HG03354 (cell line): ENCODE results near the gene KCNN1.
A peak's percentile ranks its signal among the peaks of the same experiment; 100 is the strongest.
"Not testable (repeated sequence)": the region's sequence is repeated elsewhere in the genome, so short reads cannot be mapped to it uniquely, and the experiment has no call there.

ENCODE experiments used
- ATAC-seq: cut with Tn5 transposase; IDR thresholded peaks from one replicate; pipeline ENCODE4 v1.9.1; 2021; ENCODE audit warnings: mild to moderate bottlenecking; ENCODE audit not compliant: unreplicated experiment, poor library complexity, severe bottlenecking

KCNN1 gene

GRCh38 chr19:17966550-17967256 is at the start of gene KCNN1:
Gene KCNN1, plus strand, starts transcription at chr19:17967107. Its CDS starts 6,782 bp downstream, at chr19:17973889.
- ATAC-seq: no peak

GRCh38 chr19:17918151-17918550 is 48.8 kb upstream of the KCNN1 start:
- ATAC-seq: not testable (repeated sequence)

- not testable (repeated sequence) for ATAC-seq
Measured at GRCh38 chr19:17919122-17919521, 47.8 kb upstream of the KCNN1 start.

GRCh38 chr19:17920527-17920926 is 46.4 kb upstream of the KCNN1 start:
- ATAC-seq: no peak

- no peak for ATAC-seq
Measured at GRCh38 chr19:17922138-17922537, 44.8 kb upstream of the KCNN1 start.

GRCh38 chr19:17926044-17926443 is 40.9 kb upstream of the KCNN1 start:
- no peak for ATAC-seq

- no peak for ATAC-seq
Measured at GRCh38 chr19:17929056-17929455, 37.9 kb upstream of the KCNN1 start.

- ATAC-seq: no peak
Measured at GRCh38 chr19:17931532-17932191, 35.2 kb upstream of the KCNN1 start.

GRCh38 chr19:17932485-17933338 is 34.2 kb upstream of the KCNN1 start, which contains the start of gene CCDC124:
Gene CCDC124, plus strand, starts transcription at chr19:17933015. Its CDS starts 3,406 bp downstream, at chr19:17936421.
- peak; percentile 83 for ATAC-seq

GRCh38 chr19:17933414-17934129 is 33.3 kb upstream of the KCNN1 start:
- ATAC-seq: no peak

- no peak for ATAC-seq
Measured at GRCh38 chr19:17936379-17936778, 30.5 kb upstream of the KCNN1 start.

- ATAC-seq: no peak
Measured at GRCh38 chr19:17937371-17937900, 29.5 kb upstream of the KCNN1 start.

- no peak for ATAC-seq
Measured at GRCh38 chr19:17938092-17938845, 28.6 kb upstream of the KCNN1 start.

- no peak for ATAC-seq
Measured at GRCh38 chr19:17942181-17942580, 24.7 kb upstream of the KCNN1 start.

- ATAC-seq: no peak
Measured at GRCh38 chr19:17942582-17943273, 24.2 kb upstream of the KCNN1 start.

GRCh38 chr19:17943274-17944221 is 23.4 kb upstream of the KCNN1 start:
- no peak for ATAC-seq

GRCh38 chr19:17944301-17944700 is 22.6 kb upstream of the KCNN1 start:
- no peak for ATAC-seq
